ENCODE measurements around the gene SPOCK2.
A peak's percentile ranks its signal among the peaks of the same experiment; 100 is the strongest.
"Not testable (repeated sequence)": the region's sequence is repeated elsewhere in the genome, so short reads cannot be mapped to it uniquely, and the experiment has no call there.

The SPOCK2 gene

DNA sequence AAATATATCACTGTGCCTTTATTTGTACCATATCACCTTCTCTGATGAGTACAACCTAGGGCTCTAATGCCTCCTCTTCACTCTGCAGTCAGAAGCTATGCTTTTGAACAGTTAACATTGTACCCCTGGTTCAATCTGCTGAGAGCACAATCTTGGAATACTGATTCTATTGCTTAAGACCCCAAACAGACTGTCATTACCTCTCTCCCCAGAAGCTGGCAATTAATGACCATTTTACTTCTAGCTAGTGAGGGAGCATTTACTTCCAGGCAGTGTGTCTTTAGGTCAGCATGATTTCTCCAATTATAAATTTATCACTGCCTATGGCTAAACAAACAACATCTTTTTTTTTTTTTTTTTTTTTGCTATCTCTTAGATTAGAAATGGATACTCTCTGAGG is 36.0 kb upstream of the SPOCK2 start:
- Histone ChIP-seq H3K36me3 (ENCODE audit: control insufficient read depth, insufficient read depth, low read length, severe bottlenecking) (peaks cover 12% of the 10 kb centered on the region), H3K4me3 (ENCODE audit: low read length) (no peak overlapping the region), H3K9ac (ENCODE audit: low read length) (peak overlapping the region; percentile 46), H3K9me3 (ENCODE audit: control insufficient read depth, low read length) (no peaks in the 10 kb centered on the region), H3K4me1 (ENCODE audit: control insufficient read depth, insufficient read depth, low read length) (peaks cover 32% of the 10 kb centered on the region), H3K27me3 (replicated peaks; ENCODE audit: control insufficient read depth, insufficient read depth, low read length) (no peaks in the 10 kb centered on the region)
- no peak for DNase-seq (ENCODE audit: low read depth)

DNA sequence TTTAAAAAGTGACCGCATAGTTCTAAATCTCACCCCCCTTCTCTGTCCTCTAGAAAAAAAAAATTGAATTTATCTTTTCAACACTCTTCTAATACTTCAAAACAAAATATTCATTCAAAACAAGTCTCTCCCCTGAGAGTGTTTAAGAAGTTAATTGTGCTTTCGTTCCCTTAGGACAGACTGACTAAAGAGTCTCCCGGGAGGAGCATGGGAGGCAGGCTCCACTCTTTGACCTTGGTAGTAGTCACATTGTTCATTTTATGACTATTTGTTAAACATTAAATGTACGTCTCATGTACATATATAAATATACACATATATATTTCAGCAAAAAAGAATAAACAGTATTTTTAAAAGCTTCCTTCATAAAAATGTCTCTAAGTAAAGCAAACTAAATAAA is 35.3 kb upstream of the SPOCK2 start:
- no peaks in the 10 kb centered on the region for H3K9me3 ChIP-seq (ENCODE audit: control insufficient read depth, low read length)

DNA sequence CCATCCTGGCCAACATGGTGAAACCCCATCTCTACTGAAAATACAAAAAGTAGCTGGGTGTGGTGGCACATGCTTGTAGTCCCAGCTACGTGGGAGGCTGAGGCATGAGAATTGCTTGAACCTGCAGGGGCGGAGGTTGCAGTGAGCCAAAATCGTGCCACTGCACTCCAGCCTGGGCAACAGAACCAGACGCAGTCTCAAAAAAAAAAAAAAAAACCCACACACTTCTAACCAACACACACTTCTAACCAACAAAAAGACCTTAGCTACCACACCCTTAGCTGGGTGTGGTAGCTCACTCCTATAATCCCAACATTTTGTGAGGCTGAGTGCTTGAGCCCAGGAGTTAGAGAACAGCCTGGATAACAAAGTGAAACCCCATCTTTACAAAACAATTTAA is 33.9 kb upstream of the SPOCK2 start:
- H3K36me3 ChIP-seq (ENCODE audit: control insufficient read depth, insufficient read depth, low read length, severe bottlenecking), result peaks cover 6% of the 10 kb centered on the region
- H3K9me3 ChIP-seq (ENCODE audit: control insufficient read depth, low read length), result no peaks in the 10 kb centered on the region
- peaks cover 32% of the 10 kb centered on the region for H3K4me1 ChIP-seq (ENCODE audit: control insufficient read depth, insufficient read depth, low read length)
- no peak overlapping the region for H3K4me3 ChIP-seq (ENCODE audit: low read length)
- DNase-seq (ENCODE audit: low read depth), result no peak
- no peak overlapping the region for H3K9ac ChIP-seq (ENCODE audit: low read length)
- no peaks in the 10 kb centered on the region for H3K27me3 ChIP-seq (replicated peaks; ENCODE audit: control insufficient read depth, insufficient read depth, low read length)

More for the DNA sequence above, 35.3 kb upstream of the SPOCK2 start:
- H3K4me1 ChIP-seq (ENCODE audit: control insufficient read depth, insufficient read depth, low read length), result peaks cover 32% of the 10 kb centered on the region
- H3K9ac ChIP-seq (ENCODE audit: low read length), result no peak overlapping the region
- peaks cover 12% of the 10 kb centered on the region for H3K36me3 ChIP-seq (ENCODE audit: control insufficient read depth, insufficient read depth, low read length, severe bottlenecking)
- DNase-seq (ENCODE audit: low read depth), result no peak
- no peak overlapping the region for H3K4me3 ChIP-seq (ENCODE audit: low read length)
- H3K27me3 ChIP-seq (replicated peaks; ENCODE audit: control insufficient read depth, insufficient read depth, low read length), result no peaks in the 10 kb centered on the region

GRCh38 chr10:72121389-72121788 is 33.0 kb upstream of the SPOCK2 start:
- H3K9ac ChIP-seq (ENCODE audit: low read length), result no peak overlapping the region
- no peak overlapping the region for H3K4me3 ChIP-seq (ENCODE audit: low read length)
- DNase-seq (ENCODE audit: low read depth), result no peak
- H3K4me1 ChIP-seq (ENCODE audit: control insufficient read depth, insufficient read depth, low read length), result peaks cover 28% of the 10 kb centered on the region
- peaks cover 3% of the 10 kb centered on the region for H3K9me3 ChIP-seq (ENCODE audit: control insufficient read depth, low read length)
- no peaks in the 10 kb centered on the region for H3K36me3 ChIP-seq (ENCODE audit: control insufficient read depth, insufficient read depth, low read length, severe bottlenecking)
- H3K27me3 ChIP-seq (replicated peaks; ENCODE audit: control insufficient read depth, insufficient read depth, low read length), result no peaks in the 10 kb centered on the region

DNA sequence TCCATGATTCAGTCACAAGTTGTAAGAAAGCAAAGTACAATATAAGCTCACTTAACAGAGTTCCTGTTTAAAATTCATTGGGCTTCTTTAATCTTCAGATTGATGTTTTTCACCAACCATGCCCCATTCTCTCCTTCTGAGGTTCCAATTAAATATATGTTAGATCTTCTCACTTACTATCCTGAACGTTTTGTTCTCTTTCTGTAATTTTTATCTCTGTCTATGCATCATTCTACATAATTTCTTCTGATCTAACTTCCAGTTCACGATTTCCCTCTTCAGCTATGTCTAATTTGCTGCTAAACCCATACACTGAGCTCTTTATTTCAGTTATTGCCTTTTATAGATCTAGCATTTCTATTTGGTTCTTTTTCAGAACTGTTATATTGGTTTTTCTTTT is 28.0 kb upstream of the SPOCK2 start:
- Histone ChIP-seq H3K4me1 (ENCODE audit: control insufficient read depth, insufficient read depth, low read length) (peaks cover 3% of the 10 kb centered on the region), H3K4me3 (ENCODE audit: low read length) (no peak overlapping the region), H3K27me3 (replicated peaks; ENCODE audit: control insufficient read depth, insufficient read depth, low read length) (no peaks in the 10 kb centered on the region), H3K36me3 (ENCODE audit: control insufficient read depth, insufficient read depth, low read length, severe bottlenecking) (no peaks in the 10 kb centered on the region), H3K9ac (ENCODE audit: low read length) (no peak overlapping the region), H3K9me3 (ENCODE audit: control insufficient read depth, low read length) (peaks cover 4% of the 10 kb centered on the region)
- DNase-seq (ENCODE audit: low read depth), result no peak

DNA sequence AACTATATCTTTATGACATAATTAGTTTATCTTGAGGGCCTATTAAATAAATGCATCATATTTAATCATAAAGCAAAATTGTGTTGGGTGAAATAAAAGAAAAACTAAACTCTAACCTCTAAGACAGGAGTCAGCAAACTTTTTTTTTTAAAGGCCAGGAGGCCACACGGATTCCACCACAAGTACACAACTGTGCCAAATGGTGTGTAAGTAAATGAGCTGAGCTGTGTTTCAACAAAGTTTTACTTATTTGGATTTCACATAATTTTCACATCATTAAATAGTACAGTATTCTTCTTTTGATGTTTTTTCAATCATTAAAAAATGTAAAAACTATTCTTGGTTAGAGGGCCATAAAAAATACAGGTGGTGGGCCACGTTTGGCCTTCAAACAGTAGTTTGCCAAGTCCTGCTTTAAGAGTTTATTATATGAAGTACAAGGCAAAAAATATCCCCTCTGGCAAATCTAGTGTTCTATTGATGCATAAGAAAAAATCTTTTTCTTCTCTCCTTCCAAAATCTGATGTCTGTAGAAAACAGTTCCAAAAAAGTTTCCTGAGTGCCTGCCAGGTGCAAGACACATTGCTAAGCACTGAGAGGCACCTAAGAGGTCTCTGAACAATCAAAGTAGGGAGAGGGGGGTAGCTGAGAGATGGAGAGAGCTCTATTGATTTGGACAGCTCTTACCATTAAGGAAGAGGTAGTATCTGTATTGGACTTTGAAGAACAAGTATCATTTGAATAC is 26.5 kb upstream of the SPOCK2 start:
- H3K9me3 ChIP-seq (ENCODE audit: control insufficient read depth, low read length), result peaks cover 4% of the 10 kb centered on the region
- no peak for DNase-seq (ENCODE audit: low read depth)
- no peak overlapping the region for H3K9ac ChIP-seq (ENCODE audit: low read length)
- H3K4me1 ChIP-seq (ENCODE audit: control insufficient read depth, insufficient read depth, low read length), result peaks cover 3% of the 10 kb centered on the region
- no peaks in the 10 kb centered on the region for H3K36me3 ChIP-seq (ENCODE audit: control insufficient read depth, insufficient read depth, low read length, severe bottlenecking)
- H3K27me3 ChIP-seq (replicated peaks; ENCODE audit: control insufficient read depth, insufficient read depth, low read length), result no peaks in the 10 kb centered on the region
- H3K4me3 ChIP-seq (ENCODE audit: low read length), result no peak overlapping the region

GRCh38 chr10:72110673-72111401 is 22.5 kb upstream of the SPOCK2 start:
- no peaks in the 10 kb centered on the region for H3K4me1 ChIP-seq (ENCODE audit: control insufficient read depth, insufficient read depth, low read length)
- H3K9me3 ChIP-seq (ENCODE audit: control insufficient read depth, low read length), result no peaks in the 10 kb centered on the region
- no peaks in the 10 kb centered on the region for H3K27me3 ChIP-seq (replicated peaks; ENCODE audit: control insufficient read depth, insufficient read depth, low read length)
- no peak overlapping the region for H3K4me3 ChIP-seq (ENCODE audit: low read length)
- H3K9ac ChIP-seq (ENCODE audit: low read length), result no peak overlapping the region
- no peaks in the 10 kb centered on the region for H3K36me3 ChIP-seq (ENCODE audit: control insufficient read depth, insufficient read depth, low read length, severe bottlenecking)
- no peak for DNase-seq (ENCODE audit: low read depth)

DNA sequence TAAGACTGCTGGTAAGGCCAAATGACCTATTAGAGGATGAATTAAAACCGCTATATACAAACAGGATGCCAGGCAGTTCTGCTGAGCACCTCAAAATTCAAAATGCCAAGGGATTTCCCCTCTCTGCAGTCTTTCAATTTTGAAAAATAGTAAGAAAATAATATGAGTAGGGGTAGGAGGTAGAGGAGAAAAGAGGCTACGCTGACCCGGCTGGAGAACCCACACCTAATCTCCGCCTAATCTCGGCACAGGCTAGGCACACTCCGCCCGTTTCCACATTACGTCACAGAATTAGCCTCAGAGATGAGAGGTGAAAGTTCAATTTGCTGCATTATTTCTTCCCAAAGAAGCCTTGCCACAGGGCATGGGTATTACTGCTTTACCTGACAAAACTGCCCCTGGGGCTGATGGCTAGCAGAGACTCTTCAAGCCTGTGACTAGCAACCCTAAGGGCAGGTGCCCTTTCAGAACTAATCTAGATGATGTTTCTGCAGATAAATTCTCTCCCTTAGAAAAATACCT is 21.3 kb upstream of the SPOCK2 start:
- H3K9me3 ChIP-seq (ENCODE audit: control insufficient read depth, low read length), result no peaks in the 10 kb centered on the region
- no peak for DNase-seq (ENCODE audit: low read depth)
- H3K4me3 ChIP-seq (ENCODE audit: low read length), result no peak overlapping the region

GRCh38 chr10:72108830-72109635 is 20.7 kb upstream of the SPOCK2 start:
- Histone ChIP-seq H3K4me1 (ENCODE audit: control insufficient read depth, insufficient read depth, low read length) (peaks cover 4% of the 10 kb centered on the region), H3K27me3 (replicated peaks; ENCODE audit: control insufficient read depth, insufficient read depth, low read length) (no peaks in the 10 kb centered on the region), H3K9ac (ENCODE audit: low read length) (no peak overlapping the region), H3K36me3 (ENCODE audit: control insufficient read depth, insufficient read depth, low read length, severe bottlenecking) (no peaks in the 10 kb centered on the region), H3K4me3 (ENCODE audit: low read length) (no peak overlapping the region), H3K9me3 (ENCODE audit: control insufficient read depth, low read length) (no peaks in the 10 kb centered on the region)
- DNase-seq (ENCODE audit: low read depth), result no peak

More for the DNA sequence above, 21.3 kb upstream of the SPOCK2 start:
- Histone ChIP-seq H3K36me3 (ENCODE audit: control insufficient read depth, insufficient read depth, low read length, severe bottlenecking) (no peaks in the 10 kb centered on the region), H3K27me3 (replicated peaks; ENCODE audit: control insufficient read depth, insufficient read depth, low read length) (no peaks in the 10 kb centered on the region), H3K9ac (ENCODE audit: low read length) (no peak overlapping the region), H3K4me1 (ENCODE audit: control insufficient read depth, insufficient read depth, low read length) (peaks cover under 1% of the 10 kb centered on the region)

GRCh38 chr10:72108004-72108370 is 19.6 kb upstream of the SPOCK2 start:
- not testable (repeated sequence) for H3K9me3 ChIP-seq (ENCODE audit: control insufficient read depth, low read length); H3K4me1 ChIP-seq (ENCODE audit: control insufficient read depth, insufficient read depth, low read length); DNase-seq (ENCODE audit: low read depth); H3K27me3 ChIP-seq (replicated peaks; ENCODE audit: control insufficient read depth, insufficient read depth, low read length); H3K36me3 ChIP-seq (ENCODE audit: control insufficient read depth, insufficient read depth, low read length, severe bottlenecking); H3K9ac ChIP-seq (ENCODE audit: low read length); H3K4me3 ChIP-seq (ENCODE audit: low read length)

Data from adipocyte (in vitro differentiated cells).